Smooth muscle cell (in vitro differentiated cells): ENCODE results near the gene STUB1. TPM values are rescaled to one million over a fixed set of nuclear protein-coding genes. Genes with fewer than 3 reads are reported as not detected.
A peak's percentile ranks its signal among the peaks of the same experiment; 100 is the strongest.

Experiments
- DNase-seq: peaks from one replicate; lab custom pipeline; 2025; ENCODE audit not compliant: unreplicated experiment; lab: John Stamatoyannopoulos, UW
- H2AFZ ChIP-seq: fragments of 200-600 bp; sonication (generic); 2 replicates; pipeline ENCODE4 v1.6.0; 2016; ENCODE audit warnings: antibody characterized with exemption, low read depth, mild to moderate bottlenecking
- H3F3A ChIP-seq: fragments of 200-600 bp; sonication (generic); 2 replicates; pipeline ENCODE4 v1.6.0; 2017; ENCODE audit warnings: antibody characterized with exemption, low read depth
- H3K27ac ChIP-seq: fragments of 200-600 bp; sonication (generic); 2 replicates; pipeline ENCODE4 v1.5.1; 2016; ENCODE audit warnings: low read depth, mild to moderate bottlenecking
- H3K27me3 ChIP-seq: fragments of 200-600 bp; sonication (generic); 2 replicates; pipeline ENCODE4 v1.6.1; 2016; ENCODE audit warnings: low read depth, mild to moderate bottlenecking
- H3K36me3 ChIP-seq: fragments of 200-600 bp; sonication (generic); 2 replicates; pipeline ENCODE4 v1.5.1; 2016; ENCODE audit warnings: low read depth
- H3K4me1 ChIP-seq: fragments of 200-600 bp; sonication (generic); 2 replicates; pipeline ENCODE4 v1.5.1; 2016; ENCODE audit warnings: low read depth
- H3K4me2 ChIP-seq: fragments of 200-600 bp; sonication (generic); 2 replicates; pipeline ENCODE4 v1.6.0; 2016; ENCODE audit warnings: mild to moderate bottlenecking
- H3K4me3 ChIP-seq: fragments of 200-600 bp; sonication (generic); 2 replicates; pipeline ENCODE4 v1.5.1; 2016; ENCODE audit warnings: mild to moderate bottlenecking
- H3K79me2 ChIP-seq: fragments of 200-600 bp; sonication (generic); 2 replicates; pipeline ENCODE4 v1.6.0; 2016; ENCODE audit warnings: low read depth, mild to moderate bottlenecking
- H3K9ac ChIP-seq: fragments of 200-600 bp; sonication (generic); 2 replicates; pipeline ENCODE4 v1.6.0; 2016; ENCODE audit warnings: low read depth
- H3K9me3 ChIP-seq: fragments of 200-600 bp; sonication (generic); replicated peaks from 2 replicates; pipeline ENCODE4 v1.5.1; 2016; ENCODE audit warnings: low read depth
- H4K20me1 ChIP-seq: fragments of 200-600 bp; sonication (generic); 2 replicates; pipeline ENCODE4 v1.6.0; 2016; ENCODE audit warnings: low read depth
- CTCF ChIP-seq: fragments of 200-600 bp; sonication (generic); IDR thresholded peaks from 2 replicates; pipeline ENCODE4 v1.5.1; 2017; ENCODE audit warnings: borderline replicate concordance, mild to moderate bottlenecking, antibody characterized with exemption; ENCODE audit not compliant: insufficient read depth, poor library complexity, severe bottlenecking
- WGBS: methylation state at CpG from one replicate; pipeline ENCODE4 v1.1.7; 2016; ENCODE audit warnings: low lambda C conversion rate; 5-methylcytosine and 5-hydroxymethylcytosine counted together
- polyA plus RNA-seq: library from polyadenylated mRNA; unstranded; fragments of >200 nt; fragmentation: Nextera tagmentation; extraction: Ambion mirVana; gene quantifications from 2 replicates; pipeline ENCODE4 v1.2.1, GENCODE V29; 2016
- total RNA-seq: library from RNA; depleted of rRNA; stranded (reverse); fragments of >200 nt; gene quantifications from 2 replicates; pipeline ENCODE4 v1.2.3, GENCODE V29; 2014

STUB1 gene
- total and polyA plus RNA-seq, 2 experiments from 2014 or later, result 99.0 to 196 TPM

GRCh38 chr16:710500-711075 is 30.4 kb downstream of the STUB1 start:
- no peak overlapping the region for H2AFZ ChIP-seq
- no peaks in the 10 kb centered on the region for H3K36me3 ChIP-seq
- WGBS, result 88% methylated on average over 13 of the region's 21 CpGs
- no peaks in the 10 kb centered on the region for H3K9me3 ChIP-seq
- no peaks in the 10 kb centered on the region for H3F3A ChIP-seq
- H3K9ac ChIP-seq, result no peak overlapping the region
- DNase-seq, result no peak
- H3K27ac ChIP-seq, result no peak overlapping the region
- H3K4me1 ChIP-seq, result peaks cover 8% of the 10 kb centered on the region
- no peak overlapping the region for H3K4me3 ChIP-seq
- no peak overlapping the region for H3K4me2 ChIP-seq
- no peaks in the 10 kb centered on the region for H3K79me2 ChIP-seq
- H4K20me1 ChIP-seq, result no peaks in the 10 kb centered on the region
- peaks cover 35% of the 10 kb centered on the region for H3K27me3 ChIP-seq
- no peak for TF ChIP-seq CTCF

GRCh38 chr16:711084-711483 is 30.9 kb downstream of the STUB1 start:
- Histone ChIP-seq H3K9me3 (no peaks in the 10 kb centered on the region), H4K20me1 (peaks cover 4% of the 10 kb centered on the region), H3K9ac (no peak overlapping the region), H3K27ac (no peak overlapping the region), H3F3A (no peaks in the 10 kb centered on the region), H3K4me3 (no peak overlapping the region), H3K36me3 (no peaks in the 10 kb centered on the region), H3K27me3 (peaks cover 33% of the 10 kb centered on the region), H3K4me2 (no peak overlapping the region), H3K79me2 (no peaks in the 10 kb centered on the region), H3K4me1 (peaks cover 8% of the 10 kb centered on the region), H2AFZ (no peak overlapping the region)
- 84% methylated on average over 12 of the region's 12 CpGs for WGBS
- DNase-seq, result no peak
- TF ChIP-seq CTCF, result no peak

GRCh38 chr16:711548-712320 is 31.5 kb downstream of the STUB1 start:
- Histone ChIP-seq H3K27ac (no peak overlapping the region), H4K20me1 (peaks cover 8% of the 10 kb centered on the region), H3K9me3 (no peaks in the 10 kb centered on the region), H3K27me3 (peaks cover 26% of the 10 kb centered on the region), H3K4me3 (no peak overlapping the region), H3F3A (no peaks in the 10 kb centered on the region), H3K9ac (no peak overlapping the region), H3K79me2 (no peaks in the 10 kb centered on the region), H3K36me3 (no peaks in the 10 kb centered on the region), H3K4me2 (no peak overlapping the region), H2AFZ (no peak overlapping the region), H3K4me1 (peaks cover 13% of the 10 kb centered on the region)
- peak; percentile 95 for TF ChIP-seq CTCF
- 21% methylated on average over 25 of the region's 25 CpGs for WGBS
- DNase-seq, result peak; percentile 32
